Activated naive CD4-positive, alpha-beta T cell treated with anti-CD3 and anti-CD28 coated beads, Interleukin-2, amount 50 U/mL, for 16 hours (primary cell): ENCODE results near the gene GPANK1.

Source experiments
- DNase-seq: peaks from one replicate; pipeline ENCODE4 v3.0.0-alpha.2; 2020

Gene GPANK1

DNA sequence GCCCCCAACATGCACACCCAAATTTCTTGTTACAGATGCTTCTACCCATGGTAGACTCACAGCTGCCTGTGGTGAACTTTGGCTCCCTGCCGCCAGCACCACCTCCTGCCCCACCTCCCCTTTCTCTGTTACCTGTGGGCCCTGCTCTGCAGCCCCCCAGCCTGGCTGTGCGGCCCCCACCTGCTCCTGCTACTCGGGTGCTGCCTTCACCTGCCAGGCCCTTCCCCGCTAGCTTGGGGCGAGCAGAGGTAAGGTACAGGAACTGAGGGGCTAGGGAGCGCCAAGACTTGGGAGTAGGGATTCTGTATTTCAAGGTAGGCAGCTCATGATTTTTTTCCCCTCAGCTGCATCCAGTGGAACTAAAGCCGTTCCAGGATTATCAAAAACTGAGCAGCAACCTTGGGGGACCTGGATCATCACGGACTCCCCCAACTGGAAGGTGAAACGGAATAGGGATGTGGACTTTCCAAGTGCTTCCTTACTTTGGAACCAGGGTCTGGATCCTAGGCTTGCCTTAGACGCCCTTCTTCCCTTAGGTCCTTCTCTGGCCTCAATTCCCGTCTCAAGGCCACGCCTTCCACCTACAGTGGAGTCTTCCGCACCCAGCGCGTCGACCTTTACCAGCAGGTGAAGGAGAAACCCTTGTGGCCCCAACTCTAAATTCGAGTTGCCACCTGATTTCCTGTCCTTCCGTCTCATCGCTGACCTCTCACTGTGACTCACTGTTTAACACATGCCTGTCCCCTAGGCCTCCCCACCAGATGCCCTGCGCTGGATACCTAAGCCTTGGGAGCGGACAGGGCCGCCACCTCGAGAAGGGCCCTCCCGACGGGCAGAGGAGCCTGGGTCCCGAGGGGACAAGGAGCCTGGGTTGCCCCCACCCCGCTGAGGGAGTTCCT lies 27.9 kb downstream of the GPANK1 start:
- DNase-seq, result no peak

DNA sequence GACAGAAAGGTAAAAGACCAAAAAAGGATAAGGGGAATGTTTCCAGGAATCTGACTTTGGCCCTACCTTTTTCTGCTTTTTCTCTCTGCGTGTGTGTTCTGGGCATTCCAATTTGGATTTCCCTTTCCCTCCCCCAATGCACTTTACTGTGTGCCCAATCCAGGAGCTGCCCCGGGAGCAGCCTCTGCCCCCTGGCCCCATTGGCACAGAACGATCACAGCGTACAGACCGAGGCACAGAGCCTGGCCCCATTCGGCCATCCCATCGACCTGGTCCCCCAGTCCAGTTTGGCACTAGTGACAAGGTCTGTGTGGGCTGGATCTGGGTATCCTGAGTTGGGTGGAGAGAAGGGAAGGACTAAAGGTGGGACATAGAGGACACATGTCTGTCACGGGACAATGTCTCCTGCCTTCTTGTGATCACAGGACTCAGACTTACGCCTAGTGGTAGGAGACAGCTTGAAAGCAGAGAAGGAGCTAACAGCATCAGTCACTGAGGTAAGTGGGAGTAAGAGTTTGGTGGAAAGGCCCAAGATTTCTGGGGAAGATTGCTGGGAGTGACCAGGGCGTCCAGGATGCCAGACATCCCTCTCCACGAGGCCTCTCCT lies 29.7 kb downstream of the GPANK1 start:
- DNase-seq, result no peak

GRCh38 chr6:31634131-31634530 lies 30.7 kb downstream of the GPANK1 start:
- DNase-seq, result no peak

GRCh38 chr6:31633447-31633846 lies 31.4 kb downstream of the GPANK1 start:
- no peak for DNase-seq

- no peak for DNase-seq
Observed at GRCh38 chr6:31632279-31632946, 32.4 kb downstream of the GPANK1 start.

DNA sequence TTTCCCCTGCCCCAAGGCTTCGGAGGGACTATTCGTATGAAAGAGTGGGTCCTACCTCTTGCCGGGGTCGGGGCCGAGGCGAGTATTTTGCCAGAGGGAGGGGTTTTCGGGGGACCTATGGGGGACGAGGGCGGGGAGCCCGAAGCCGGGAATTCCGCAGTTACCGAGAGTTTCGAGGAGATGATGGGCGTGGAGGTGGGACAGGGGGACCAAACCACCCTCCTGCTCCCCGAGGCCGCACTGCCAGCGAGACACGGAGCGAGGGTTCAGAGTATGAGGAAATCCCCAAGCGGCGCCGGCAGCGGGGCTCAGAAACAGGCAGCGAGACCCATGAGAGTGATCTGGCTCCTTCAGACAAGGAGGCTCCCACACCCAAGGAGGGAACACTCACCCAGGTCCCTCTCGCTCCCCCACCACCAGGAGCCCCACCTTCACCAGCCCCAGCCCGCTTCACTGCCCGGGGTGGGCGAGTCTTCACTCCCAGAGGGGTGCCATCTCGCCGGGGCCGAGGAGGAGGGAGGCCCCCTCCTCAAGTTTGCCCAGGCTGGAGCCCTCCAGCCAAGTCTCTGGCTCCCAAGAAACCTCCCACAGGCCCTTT lies 33.0 kb downstream of the GPANK1 start:
- DNase-seq, result no peak

DNA sequence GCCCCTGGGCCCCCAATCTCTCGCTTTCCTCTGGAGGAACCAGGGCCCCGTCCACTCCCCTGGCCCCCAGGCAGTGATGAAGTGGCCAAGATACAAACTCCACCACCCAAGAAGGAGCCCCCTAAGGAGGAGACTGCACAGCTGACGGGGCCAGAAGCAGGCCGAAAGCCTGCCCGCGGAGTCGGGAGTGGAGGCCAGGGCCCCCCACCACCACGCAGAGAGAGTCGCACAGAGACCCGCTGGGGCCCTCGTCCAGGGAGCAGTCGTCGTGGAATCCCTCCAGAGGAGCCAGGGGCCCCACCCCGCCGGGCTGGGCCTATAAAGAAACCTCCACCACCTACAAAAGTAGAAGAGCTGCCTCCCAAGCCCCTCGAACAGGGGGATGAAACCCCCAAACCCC lies 33.6 kb downstream of the GPANK1 start:
- DNase-seq, result no peak

- DNase-seq, result no peak
Observed at GRCh38 chr6:31630177-31630934, 34.4 kb downstream of the GPANK1 start.

- no peak for DNase-seq
Observed at GRCh38 chr6:31629014-31629413, 35.8 kb downstream of the GPANK1 start.

GRCh38 chr6:31627690-31628287 lies 37.0 kb downstream of the GPANK1 start:
- no peak for DNase-seq

GRCh38 chr6:31626952-31627351 lies 37.8 kb downstream of the GPANK1 start:
- DNase-seq, result no peak

DNA sequence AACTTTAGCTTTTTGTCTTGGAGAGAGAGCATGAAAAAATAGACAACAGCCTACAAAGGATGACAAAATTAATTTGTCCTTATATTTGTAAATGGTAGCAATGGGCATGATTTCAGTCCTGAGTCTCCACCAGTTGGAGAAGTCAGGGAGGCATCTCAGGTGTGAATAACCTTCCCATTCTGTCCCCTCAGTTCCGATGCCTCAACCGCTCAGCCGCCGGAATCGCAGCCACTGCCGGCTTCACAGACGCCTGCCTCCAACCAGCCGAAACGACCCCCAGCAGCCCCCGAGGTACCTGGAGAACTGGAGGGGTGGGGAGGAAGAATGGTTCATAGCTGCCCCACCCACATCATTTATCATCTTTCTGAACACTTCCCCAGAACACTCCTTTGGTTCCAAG lies 40.7 kb downstream of the GPANK1 start:
- DNase-seq, result no peak

DNA sequence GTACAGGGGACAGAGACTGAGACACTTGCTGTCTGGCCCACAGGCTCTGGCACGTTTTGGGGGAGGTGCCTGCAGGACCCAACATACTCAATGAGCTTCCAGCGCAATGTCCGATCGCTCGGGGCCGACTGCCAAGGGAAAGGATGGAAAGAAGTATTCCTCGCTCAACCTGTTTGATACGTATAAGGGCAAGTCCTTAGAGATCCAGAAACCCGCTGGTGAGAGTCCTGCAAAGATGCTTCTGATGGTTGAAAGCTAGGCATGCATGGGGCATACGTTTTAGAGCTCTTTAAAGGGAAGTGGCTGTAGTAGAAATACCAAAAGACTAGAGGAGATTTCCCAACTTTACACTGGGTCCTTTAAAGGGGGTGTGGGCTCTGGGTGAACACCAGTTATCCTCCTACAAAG lies 42.1 kb downstream of the GPANK1 start:
- DNase-seq, result no peak

GRCh38 chr6:31621991-31622390 lies 42.8 kb downstream of the GPANK1 start:
- no peak for DNase-seq

DNA sequence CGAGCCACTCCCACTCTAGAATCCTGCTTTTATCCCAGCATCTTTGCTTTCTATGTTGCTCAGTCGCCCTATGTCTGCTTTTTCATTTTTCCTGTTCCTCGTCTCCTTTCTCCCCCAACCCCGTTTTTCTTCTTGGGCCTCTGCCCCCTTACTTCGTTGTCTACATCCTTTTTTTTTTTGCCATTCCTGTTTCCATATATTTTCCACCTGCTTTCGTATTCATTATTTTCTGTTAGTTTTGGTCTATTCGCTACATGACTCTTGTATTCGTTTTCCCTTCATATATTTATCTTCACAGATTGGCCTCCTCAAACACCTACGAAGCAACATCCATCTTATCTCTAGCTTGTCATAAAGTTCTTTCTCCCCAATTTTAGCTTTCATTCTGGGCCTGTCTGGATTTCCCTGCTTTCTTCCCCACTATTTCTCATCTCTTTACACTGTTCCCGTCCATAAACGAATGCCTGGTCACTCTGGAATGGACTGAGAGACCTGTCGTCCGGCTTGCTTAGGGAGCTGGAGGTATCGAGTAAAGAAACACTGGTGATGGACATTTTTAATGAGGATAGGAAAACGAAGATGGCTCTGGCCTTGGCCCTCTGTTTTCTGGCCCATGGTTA lies 43.4 kb downstream of the GPANK1 start:
- no peak for DNase-seq

- DNase-seq, result peak; percentile 95
Observed at GRCh38 chr6:31620586-31621319, 44.0 kb downstream of the GPANK1 start, which contains the start of gene PRRC2A. PRRC2A (plus strand) TSS chr6:31620715; CDS start chr6:31622790, 2,075 bp downstream.

GRCh38 chr6:31619805-31620585 lies 44.8 kb downstream of the GPANK1 start:
- peak; percentile 97 for DNase-seq

- no peak for DNase-seq
Observed at GRCh38 chr6:31617010-31617409, 47.8 kb downstream of the GPANK1 start.

GRCh38 chr6:31615748-31616147 lies 49.0 kb downstream of the GPANK1 start:
- DNase-seq, result peak; percentile 34
